Spinal cord (tissue), 10 donors: ENCODE results near the gene DIP2C. TPM values are rescaled to one million over a fixed set of nuclear protein-coding genes. Genes with fewer than 3 reads are reported as not detected.

ENCODE experiments used
- DNase-seq, 6 donors: peaks; one replicate each; pipeline versions ENCODE4 v3.0.0 to v3.0.0-alpha.2; 2013 to 2015; ENCODE audit warnings: low spot score in 6 of 6, low read depth in 4 of 6
- H3K27ac ChIP-seq: one replicate; pipeline ENCODE4 v1.5.1; 2013; ENCODE audit warnings: low read depth, low read length, control low read depth
- H3K27me3 ChIP-seq: one replicate; pipeline ENCODE4 v1.6.1; 2013; ENCODE audit warnings: low read length; ENCODE audit not compliant: control insufficient read depth, insufficient read depth
- H3K36me3 ChIP-seq: one replicate; pipeline ENCODE4 v1.6.1; 2013; ENCODE audit warnings: low read length; ENCODE audit not compliant: control insufficient read depth, insufficient read depth
- H3K4me1 ChIP-seq: one replicate; pipeline ENCODE4 v1.6.1; 2013; ENCODE audit warnings: low read length; ENCODE audit not compliant: control insufficient read depth, insufficient read depth
- H3K4me3 ChIP-seq: one replicate; pipeline ENCODE4 v1.5.1; 2013; ENCODE audit warnings: low read depth, low read length, control low read depth
- H3K9me3 ChIP-seq: one replicate; pipeline ENCODE4 v1.6.1; 2013; ENCODE audit warnings: low read length; ENCODE audit not compliant: control insufficient read depth, insufficient read depth
- WGBS: methylation state at CpG from one replicate; pipeline ENCODE4 v1.1.5; 2013; ENCODE audit warnings: missing lambda C conversion rate; ENCODE audit not compliant: insufficient coverage; 5-methylcytosine and 5-hydroxymethylcytosine counted together
- polyA plus RNA-seq, 2 donors: library from polyadenylated mRNA; unstranded; fragments of 120-200 nt; gene quantifications; one replicate each; pipeline ENCODE4 v1.2.1, GENCODE V29; 2013; ENCODE audit not compliant: insufficient read length in 2 of 2
- total RNA-seq, 2 donors: library from RNA; depleted of rRNA in 1 of 2; stranded (reverse); fragments of 120-200 nt in 1 of 2; fragments of >200 nt in 1 of 2; gene quantifications; one replicate each; pipeline versions ENCODE4 v1.2.3 to v1.2.4, GENCODE V29; 2013 to 2014
- donor health status: healthy.

Gene DIP2C
- total and polyA plus RNA-seq, 4 donors = 15.4 to 36.3 (median 29.3) TPM

DNA sequence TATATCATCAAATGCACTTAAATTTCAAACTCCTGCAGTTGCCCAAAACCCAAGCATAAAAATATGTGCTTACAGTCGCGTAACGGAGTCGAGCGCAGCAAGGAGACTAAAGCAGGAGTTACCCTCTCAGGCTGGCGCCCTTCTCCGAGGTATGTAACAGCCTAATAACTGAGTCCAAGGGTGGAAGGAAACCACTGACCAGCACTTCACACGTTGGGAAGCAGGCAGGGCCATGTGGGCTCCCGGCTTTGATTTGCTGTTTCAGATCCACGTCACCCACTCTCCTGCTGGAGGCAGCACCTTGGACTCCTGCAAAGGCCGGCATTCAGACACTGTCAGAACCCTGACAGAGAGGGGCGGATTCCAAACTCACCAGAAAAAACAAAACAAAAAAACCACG lies 123.8 kb downstream of the DIP2C start:
- no peak for DNase-seq
- no peaks in the 10 kb centered on the region for H3K36me3 ChIP-seq
- 95% methylated on average over 11 of the region's 13 CpGs for WGBS

DNA sequence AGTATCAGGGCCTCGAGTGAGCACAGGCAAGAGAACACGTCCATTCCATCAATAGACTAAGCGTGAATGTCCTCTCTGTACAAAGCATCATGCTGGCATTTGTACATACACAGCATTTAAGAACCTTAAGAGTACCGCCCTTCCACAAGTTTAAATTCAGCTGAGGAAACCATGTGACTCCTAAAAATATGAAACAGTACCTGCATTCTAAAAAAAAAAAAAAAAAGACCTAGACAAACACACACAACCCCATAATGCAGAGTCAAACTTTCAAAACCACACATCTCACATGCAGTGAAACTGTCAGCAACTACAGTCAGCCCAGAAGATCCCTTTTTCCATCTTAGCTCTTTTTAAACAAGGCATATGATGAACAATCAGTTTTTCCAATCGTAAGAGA lies 124.3 kb downstream of the DIP2C start:
- DNase-seq = no peak
- no peaks in the 10 kb centered on the region for H3K36me3 ChIP-seq
- H3K4me3 ChIP-seq = no peak overlapping the region
- peaks cover 16% of the 10 kb centered on the region for H3K4me1 ChIP-seq
- 92% methylated on average over 4 of the region's 5 CpGs for WGBS
- H3K27me3 ChIP-seq = no peaks in the 10 kb centered on the region
- no peak overlapping the region for H3K27ac ChIP-seq
- H3K9me3 ChIP-seq = peaks cover 4% of the 10 kb centered on the region

More for the DNA sequence above, 123.8 kb downstream of the DIP2C start:
- Histone ChIP-seq H3K27ac (no peak overlapping the region), H3K4me3 (no peak overlapping the region), H3K27me3 (no peaks in the 10 kb centered on the region), H3K4me1 (peaks cover 19% of the 10 kb centered on the region), H3K9me3 (peaks cover 4% of the 10 kb centered on the region)

DNA sequence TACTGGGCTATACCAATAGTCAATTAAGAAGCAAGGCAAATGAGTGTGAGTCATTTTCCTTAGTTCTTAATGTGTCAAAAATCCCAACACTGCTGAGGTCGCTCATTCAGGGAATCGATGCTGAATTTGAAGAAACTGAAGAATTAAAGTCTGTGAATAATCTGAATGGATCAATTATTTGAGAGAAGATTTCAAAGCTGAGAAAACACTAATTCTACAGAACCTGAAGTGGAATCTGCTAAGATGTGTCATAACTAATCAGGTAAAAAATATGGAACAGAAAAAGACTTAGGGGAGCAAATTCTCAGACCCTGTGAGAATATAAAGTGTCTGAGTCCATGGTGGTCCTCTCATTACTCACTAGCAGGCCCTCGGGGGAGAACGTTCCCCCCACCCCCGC lies 125.6 kb downstream of the DIP2C start:
- WGBS = 100% methylated on average over 4 of the region's 5 CpGs
- Histone ChIP-seq H3K4me1 (peaks cover 26% of the 10 kb centered on the region), H3K4me3 (no peak overlapping the region), H3K27ac (no peak overlapping the region), H3K36me3 (no peaks in the 10 kb centered on the region), H3K27me3 (no peaks in the 10 kb centered on the region), H3K9me3 (peaks cover 4% of the 10 kb centered on the region)
- DNase-seq = no peak

DNA sequence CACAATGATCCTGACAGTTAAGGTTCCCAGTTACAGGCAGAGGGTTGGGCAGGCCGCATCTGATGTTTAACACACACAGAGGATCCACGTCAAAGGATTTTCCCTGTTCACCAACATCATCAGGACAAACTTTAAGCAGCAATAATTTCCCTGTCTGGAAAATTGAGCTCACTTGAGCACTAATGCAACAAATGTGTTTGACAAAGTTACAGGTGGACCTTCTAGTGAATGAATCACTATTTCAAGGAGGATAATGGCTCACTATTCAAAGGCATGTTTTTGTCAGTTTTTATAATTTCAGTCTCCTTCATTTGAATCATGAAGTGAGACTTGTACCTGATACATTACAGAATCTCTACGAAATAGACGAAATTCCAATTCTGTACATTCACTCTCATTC lies 127.3 kb downstream of the DIP2C start:
- WGBS = 85% methylated on average over 2 of the region's 4 CpGs
- H3K27me3 ChIP-seq = no peaks in the 10 kb centered on the region
- no peak overlapping the region for H3K4me3 ChIP-seq
- peaks cover 4% of the 10 kb centered on the region for H3K9me3 ChIP-seq
- DNase-seq = no peak
- H3K27ac ChIP-seq = no peak overlapping the region
- no peaks in the 10 kb centered on the region for H3K36me3 ChIP-seq
- H3K4me1 ChIP-seq = peaks cover 26% of the 10 kb centered on the region

DNA sequence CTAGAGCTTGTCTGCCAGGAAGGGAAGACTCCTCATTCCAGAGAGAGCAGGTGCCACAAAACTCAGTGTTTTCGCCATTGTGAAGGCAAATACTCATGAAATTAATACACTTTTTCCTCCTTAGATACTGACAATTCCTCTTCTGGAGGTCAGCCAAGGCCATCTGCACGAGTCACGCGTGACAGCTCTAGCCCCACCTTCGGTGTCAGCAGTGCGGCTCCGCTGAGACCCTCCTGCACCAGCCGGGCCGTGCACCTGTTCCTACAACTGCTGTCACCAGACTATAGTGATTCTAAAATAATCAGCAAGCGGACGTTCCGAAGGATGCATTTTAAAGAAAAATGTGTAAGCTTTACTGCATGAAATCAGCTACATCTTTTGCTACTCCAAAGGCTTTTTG lies 127.7 kb downstream of the DIP2C start:
- 81% methylated on average over 12 of the region's 12 CpGs for WGBS
- Histone ChIP-seq H3K4me3 (no peak overlapping the region), H3K27me3 (no peaks in the 10 kb centered on the region), H3K9me3 (peaks cover 4% of the 10 kb centered on the region), H3K4me1 (peaks cover 30% of the 10 kb centered on the region), H3K27ac (no peak overlapping the region), H3K36me3 (peaks cover 3% of the 10 kb centered on the region)
- no peak for DNase-seq

DNA sequence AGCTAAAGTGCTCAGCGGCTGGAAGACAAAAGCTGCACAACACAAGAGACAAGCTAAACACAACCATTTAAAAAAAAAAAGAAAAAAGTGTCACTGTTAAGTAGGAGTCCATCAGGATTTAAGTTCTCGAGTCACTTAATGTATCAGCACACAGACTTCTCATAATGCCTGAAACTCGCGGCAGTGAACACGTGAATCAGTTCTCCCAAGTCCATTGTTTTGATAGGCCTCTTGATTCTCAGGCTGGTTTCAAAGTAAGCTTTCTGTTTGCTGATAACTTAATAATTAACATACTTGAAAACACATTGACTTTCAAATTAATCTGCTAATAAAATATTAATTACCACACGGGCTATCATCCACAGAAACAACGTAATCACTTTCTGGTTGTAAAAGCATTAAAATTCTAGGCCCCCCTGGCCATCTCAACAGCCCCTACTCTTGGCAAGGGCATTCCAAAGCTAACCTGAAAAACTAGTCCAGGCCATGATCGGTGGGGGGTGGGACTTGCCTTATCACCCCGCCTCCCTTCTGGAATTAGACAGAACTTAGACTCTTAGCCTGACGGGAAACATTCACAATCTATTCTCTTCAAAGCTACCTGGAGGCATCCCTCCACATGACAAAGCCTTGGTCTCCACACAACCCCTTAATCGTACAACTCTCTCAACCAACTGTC lies 129.0 kb downstream of the DIP2C start:
- Histone ChIP-seq H3K4me3 (no peak overlapping the region), H3K4me1 (peaks cover 28% of the 10 kb centered on the region), H3K27me3 (no peaks in the 10 kb centered on the region), H3K27ac (no peak overlapping the region), H3K36me3 (peaks cover 3% of the 10 kb centered on the region), H3K9me3 (peaks cover 4% of the 10 kb centered on the region)
- WGBS = 72% methylated on average over 4 of the region's 11 CpGs
- no peak for DNase-seq

DNA sequence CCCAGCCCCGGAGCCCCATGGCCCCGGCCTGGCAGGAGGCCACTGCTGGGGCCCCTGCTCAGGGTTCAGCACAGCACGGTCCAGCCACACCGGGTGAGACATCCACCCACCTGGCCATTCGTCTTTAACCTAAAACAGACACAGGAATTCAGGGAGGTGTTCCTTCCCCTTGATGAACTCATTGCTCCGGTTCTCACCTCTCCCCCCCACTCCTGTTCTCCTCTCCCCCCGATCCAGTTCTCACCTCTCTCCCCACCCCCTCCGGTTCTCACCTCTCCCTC lies 129.8 kb downstream of the DIP2C start:
- Histone ChIP-seq H3K4me3 (no peak overlapping the region), H3K27me3 (no peaks in the 10 kb centered on the region), H3K4me1 (peaks cover 28% of the 10 kb centered on the region), H3K36me3 (peaks cover 3% of the 10 kb centered on the region), H3K9me3 (peaks cover 4% of the 10 kb centered on the region), H3K27ac (no peak overlapping the region)
- no peak for DNase-seq
- 80% methylated on average over 5 of the region's 8 CpGs for WGBS

DNA sequence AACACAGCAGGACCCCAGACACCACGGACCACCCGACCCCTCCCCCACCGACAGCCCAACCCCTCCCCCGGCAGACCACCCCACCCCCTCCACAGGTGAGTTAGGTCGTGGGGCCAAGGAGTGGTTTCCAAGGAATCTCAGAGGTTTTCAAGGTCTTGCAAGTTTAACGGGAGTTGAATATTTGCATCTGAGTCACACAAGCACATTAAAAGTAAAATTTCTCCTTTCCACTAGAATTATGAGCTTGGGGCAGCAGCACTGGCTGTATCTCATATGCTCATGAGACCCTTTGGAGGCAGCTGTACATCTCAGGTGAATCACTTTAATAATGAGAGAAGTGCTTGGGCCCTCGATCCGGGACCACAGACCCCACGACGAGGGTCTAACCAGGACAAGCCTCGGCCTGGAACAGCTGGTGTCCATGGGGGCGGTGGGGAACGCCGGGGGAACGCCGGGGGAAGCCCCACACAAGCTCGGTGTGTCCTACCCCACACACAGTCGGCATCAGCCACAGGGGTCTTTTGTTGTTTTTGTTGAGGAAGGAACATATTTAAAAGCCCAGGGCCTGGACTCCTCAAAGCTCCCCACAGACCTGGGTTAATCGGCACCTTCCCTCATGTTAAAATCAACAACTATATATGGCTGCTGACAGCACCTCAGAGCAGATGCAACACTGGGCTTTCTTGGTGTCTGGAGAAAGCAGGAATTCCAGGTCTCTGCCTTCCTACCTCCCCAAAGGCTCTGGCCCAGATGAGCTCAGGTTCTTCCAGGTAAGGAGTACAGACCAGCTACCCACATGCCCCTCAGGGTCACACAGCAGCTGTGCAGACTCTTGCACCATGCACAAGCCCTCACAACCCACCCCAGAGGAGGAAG lies 130.3 kb downstream of the DIP2C start:
- Histone ChIP-seq H3K9me3 (peaks cover 4% of the 10 kb centered on the region), H3K4me3 (no peak overlapping the region), H3K27me3 (no peaks in the 10 kb centered on the region), H3K27ac (no peak overlapping the region), H3K36me3 (peaks cover 3% of the 10 kb centered on the region), H3K4me1 (peaks cover 28% of the 10 kb centered on the region)
- WGBS = 67% methylated on average over 1 of the region's 19 CpGs
- no peak for DNase-seq

DNA sequence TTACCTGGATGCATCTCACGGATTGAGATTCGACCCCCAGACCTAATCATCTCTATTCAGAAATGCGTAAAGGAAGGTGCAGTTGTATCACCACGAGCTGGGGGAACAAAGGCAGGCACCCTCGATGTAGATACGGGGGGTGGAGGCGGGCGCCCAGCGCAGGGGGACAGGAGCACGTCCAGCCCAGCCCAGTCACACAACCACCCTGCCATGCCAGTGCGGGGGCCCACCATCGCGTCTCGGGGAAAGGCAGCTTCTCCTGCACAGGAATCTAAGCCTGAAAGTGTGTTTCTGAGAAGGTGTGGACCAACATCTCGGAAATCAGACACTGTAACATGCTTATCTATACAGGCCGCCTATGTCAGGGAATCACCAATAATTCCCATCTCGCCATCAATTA lies 131.1 kb downstream of the DIP2C start:
- Histone ChIP-seq H3K27ac (no peak overlapping the region), H3K4me1 (peaks cover 28% of the 10 kb centered on the region), H3K36me3 (peaks cover 3% of the 10 kb centered on the region), H3K9me3 (no peaks in the 10 kb centered on the region), H3K27me3 (no peaks in the 10 kb centered on the region), H3K4me3 (no peak overlapping the region)
- DNase-seq = no peak
- WGBS = 49% methylated on average over 6 of the region's 17 CpGs

DNA sequence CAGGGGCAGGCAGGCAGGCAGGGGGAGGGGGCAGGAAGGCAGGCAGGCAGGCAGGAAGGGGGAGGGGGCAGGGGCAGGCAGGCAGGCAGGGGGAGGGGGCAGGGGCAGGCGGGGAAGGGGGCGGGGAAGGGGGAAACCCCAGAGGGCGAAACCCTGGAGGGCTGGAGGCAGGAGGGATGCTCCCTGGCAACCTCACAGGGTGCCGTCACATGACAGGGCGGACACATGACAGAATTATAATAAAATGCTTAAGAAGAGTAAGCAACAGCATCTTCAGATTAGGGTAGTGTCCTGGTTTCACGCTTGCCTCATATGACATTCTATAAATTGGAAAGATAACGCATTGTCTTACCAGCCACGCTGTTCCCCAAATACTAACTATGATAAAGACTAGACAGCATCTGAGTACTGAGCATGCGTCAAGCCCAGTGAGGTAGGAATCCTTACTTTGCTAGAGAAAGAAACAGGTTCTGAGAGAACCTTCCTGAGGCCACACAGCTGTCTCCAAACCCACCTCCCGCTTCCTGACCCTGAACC lies 131.6 kb downstream of the DIP2C start:
- DNase-seq = no peak
- 87% methylated on average over 4 of the region's 10 CpGs for WGBS

More for the DNA sequence above, 131.6 kb downstream of the DIP2C start:
- Histone ChIP-seq H3K4me1 (peaks cover 28% of the 10 kb centered on the region), H3K27ac (no peak overlapping the region), H3K9me3 (no peaks in the 10 kb centered on the region), H3K27me3 (no peaks in the 10 kb centered on the region), H3K4me3 (no peak overlapping the region), H3K36me3 (peaks cover 3% of the 10 kb centered on the region)
